Dedifferentiated amniotic fluid mesenchymal stem cell (primary cell): ENCODE data around the gene BIN1.

Source experiments
- DNase-seq: peaks from one replicate; pipeline ENCODE4 v3.0.0-alpha.2; 2016; ENCODE audit errors: extremely low spot score

Gene BIN1, protein sequence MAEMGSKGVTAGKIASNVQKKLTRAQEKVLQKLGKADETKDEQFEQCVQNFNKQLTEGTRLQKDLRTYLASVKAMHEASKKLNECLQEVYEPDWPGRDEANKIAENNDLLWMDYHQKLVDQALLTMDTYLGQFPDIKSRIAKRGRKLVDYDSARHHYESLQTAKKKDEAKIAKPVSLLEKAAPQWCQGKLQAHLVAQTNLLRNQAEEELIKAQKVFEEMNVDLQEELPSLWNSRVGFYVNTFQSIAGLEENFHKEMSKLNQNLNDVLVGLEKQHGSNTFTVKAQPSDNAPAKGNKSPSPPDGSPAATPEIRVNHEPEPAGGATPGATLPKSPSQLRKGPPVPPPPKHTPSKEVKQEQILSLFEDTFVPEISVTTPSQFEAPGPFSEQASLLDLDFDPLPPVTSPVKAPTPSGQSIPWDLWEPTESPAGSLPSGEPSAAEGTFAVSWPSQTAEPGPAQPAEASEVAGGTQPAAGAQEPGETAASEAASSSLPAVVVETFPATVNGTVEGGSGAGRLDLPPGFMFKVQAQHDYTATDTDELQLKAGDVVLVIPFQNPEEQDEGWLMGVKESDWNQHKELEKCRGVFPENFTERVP

DNA sequence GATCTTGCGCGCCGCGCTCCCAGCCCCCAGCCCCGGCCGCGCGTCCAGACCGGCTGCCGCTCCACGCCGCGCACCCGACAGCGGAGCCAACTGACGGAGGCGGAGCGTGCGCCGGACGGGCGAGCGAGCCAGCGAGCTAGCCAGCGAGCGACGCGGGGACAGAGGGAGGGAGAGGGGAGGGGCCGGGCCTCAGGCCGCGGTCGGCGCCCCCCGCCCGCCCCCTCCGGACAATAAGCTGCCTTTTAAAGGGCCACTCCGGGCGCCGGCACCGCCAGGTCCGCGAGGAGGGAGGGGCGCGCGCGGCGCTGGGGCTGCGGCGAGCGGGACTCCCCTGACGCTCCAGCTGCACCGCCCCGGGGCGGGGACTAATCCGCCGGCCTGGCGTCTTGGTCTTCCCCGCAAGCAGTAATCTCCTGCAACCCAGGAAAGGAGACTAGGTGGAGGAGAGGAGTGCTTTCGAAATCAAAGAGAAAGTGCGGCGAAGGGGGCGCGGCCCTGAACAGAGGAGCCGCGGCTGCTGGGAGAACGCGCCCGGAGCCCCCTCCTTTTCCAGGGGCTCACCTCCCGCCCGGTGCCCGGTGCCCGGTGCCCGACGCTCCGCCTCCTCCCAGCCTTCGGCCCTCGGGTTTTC is at the start of gene BIN1:
Gene BIN1 (minus strand): TSS at position 164 of the 631 bp plus-strand sequence. CDS start 211 bp downstream, outside the sequence.
- DNase-seq = peak; percentile 63

DNA sequence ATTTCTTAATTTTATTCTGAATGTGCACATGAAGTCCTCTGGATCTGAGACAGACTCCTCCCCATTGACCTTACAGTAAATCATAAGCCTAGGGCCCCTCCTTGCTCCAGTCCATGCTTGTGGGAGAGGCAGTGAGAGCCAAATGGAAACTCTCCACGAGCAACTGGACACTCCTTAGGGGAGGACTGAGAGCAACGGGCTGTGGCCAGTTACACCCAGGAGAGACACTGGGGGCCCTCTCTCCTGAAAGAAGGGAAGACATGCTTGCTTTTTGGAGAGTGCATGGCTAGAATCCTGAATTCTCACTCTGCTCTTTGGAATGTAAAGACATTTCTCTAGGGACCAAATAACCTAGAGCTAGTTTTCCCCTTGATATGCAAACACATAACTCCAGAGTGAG is 49.0 kb upstream of the BIN1 start:
- DNase-seq = peak; percentile 58

DNA sequence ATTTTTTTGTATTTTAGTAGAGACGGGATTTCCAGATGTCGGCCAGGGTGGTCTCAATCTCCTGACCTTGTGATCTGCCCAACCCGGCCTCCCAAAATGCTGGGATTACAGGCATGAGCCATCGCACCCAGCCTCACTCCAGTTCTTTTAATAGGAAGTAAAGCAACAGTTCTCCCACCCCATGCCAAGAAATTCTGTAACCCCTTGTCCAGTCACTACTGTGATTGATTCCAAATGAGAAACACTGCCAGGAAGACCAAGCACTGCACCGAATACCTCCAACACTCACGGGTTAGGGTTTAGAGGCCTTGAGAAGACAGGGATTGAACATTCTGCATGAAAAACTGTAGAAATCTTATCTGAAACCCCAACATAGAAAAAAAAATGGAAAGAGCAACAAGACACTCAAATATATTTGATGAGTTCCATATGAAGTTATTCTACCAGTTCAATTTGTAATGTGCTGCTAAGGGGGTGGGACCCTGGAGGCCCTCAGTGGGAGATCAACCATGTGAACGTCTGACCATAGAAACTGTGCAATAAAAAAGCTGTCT is 48.2 kb upstream of the BIN1 start:
- no peak for DNase-seq

DNA sequence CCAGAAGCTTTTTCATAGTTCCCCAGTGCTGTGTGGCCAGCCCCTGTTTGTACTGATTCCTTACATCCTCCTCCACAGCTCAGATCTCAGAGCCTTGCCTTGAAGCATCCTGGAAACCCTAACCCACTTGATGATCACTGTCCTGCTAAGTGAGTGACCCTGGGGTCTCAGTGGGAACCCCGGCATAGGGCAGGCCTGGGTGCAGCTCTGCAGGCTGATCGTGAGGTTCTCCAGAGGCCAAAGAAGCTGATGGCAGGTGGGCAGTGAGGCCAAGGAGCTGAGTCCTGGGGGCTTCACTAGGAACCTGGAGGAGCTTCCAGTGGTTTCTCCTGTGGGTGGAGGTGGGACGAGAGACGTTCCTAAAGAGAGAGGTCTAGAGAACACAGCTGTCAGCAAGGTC is 47.4 kb upstream of the BIN1 start:
- DNase-seq = no peak

DNA sequence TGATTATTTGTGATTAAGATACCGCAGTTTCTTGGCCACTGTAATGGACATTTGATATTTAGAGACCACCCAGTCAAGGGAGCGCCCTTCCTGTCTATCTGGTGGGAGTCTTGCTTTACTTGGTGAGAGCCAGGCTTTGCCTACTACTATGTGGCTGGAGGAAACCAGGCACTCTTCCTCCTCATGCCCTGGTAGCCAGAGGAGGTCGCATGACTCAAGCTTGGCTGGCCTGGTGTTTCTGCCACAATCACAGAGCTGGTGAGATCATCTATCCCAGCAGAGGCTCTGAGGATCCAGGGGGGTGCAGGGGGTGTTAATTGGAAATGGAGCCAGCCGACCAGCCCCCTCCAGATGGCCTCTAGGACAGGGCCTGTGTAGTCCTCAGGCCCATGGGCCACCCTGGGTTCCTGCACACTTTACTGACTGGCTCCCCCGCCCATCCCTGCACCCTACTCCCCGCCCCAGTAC is 46.8 kb upstream of the BIN1 start:
- DNase-seq = peak; percentile 62

DNA sequence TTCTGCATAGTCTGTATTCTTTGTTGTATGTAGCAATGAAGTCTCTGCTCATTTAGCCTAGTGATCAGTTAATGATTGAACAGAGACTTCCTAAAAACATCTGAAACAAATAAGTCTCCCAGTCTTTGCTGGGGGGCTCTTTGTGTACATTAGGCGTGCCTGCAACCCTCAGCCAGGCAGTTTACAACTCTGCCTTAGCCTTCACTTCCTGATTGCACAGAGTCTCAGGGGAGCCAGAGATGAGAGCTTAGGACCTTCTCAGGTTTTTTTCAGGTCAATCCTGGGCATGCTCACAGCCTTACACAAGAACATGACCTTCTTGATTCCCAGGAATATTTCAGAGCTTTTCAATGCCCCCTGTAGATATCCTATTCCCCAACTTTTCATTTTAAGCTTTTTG is 44.0 kb upstream of the BIN1 start:
- DNase-seq = no peak

DNA sequence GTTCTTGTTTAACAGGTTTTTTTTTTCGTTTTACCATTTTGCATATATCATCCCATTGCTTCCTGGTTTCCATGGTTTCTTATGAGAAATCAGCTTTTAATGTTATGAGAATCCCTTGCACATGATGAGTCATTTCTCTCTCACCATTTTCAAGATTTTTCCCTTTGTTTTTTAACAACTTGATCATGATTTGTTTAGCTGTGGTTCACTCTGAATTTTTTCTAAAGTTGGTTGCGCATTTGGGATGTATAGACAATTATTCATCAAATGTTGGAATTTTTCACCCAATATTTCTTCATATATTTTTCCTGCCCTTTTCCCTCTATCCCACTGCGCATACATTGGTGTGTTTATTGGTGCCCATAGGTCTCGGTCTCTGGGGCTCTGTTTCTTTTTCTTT is 42.4 kb upstream of the BIN1 start:
- peak; percentile 91 for DNase-seq

DNA sequence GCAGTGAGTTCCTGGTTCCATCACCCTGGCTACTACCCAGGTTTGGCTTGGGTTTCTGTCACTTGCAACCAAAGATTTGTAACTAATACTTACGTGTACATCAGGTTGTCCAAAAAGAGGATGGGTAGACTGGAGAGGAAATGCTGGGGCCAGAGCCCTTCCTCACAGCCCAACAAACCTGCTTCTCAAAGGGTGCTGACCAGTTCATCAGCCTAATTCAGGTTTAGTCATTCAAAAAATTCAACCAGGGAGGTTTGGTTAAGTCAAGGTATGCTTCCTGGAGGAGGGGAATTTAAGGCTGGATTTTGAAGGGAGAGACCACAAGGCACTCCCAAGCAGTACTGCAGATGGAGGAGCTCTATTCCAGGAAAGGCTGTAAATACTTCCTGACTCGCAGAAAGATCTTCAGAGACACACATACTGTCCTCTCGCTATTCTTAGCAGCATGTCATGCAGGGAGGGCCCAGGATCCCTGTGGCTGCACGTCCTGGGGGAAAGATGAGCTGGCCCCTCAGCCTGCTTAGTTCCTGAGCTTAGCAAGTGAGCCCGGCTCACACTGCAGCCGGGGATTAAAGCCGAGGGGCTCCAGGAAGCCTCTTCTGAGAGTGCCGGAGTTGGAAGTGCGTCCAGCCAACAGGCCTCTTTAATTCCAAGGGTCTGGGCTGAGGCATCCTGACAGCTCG is 40.0 kb upstream of the BIN1 start:
- no peak for DNase-seq

DNA sequence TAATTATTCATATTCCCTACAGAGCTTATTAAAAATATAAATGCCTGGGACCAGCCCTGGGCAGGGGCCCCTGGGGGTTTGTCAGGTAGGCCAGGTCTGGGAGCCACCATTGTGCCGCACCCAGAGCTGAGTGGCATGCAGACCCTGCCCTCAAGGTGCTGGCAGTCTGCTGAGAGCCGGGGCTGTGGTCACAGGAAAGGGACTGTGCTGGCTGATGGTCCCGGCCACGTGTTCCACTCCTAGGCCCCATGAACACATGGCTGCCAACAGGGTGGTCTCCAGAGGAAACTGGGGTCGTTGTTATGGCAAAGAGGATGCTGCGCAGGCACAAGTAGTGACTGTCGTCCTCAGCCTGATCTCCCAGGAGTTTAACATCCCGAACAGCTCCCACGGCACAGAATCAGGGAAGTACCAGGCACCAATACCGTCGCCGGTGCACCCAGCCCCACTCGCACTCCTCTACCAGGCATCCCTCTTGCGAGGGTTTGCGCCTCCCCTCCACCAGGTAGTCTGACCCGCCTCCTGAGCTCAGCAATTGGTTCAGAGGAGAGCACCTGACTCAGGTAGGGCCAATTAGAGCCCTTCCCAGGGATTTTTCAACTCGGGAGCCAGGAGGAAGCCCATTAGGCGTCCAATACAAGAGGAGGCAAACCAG is 39.2 kb upstream of the BIN1 start:
- no peak for DNase-seq

DNA sequence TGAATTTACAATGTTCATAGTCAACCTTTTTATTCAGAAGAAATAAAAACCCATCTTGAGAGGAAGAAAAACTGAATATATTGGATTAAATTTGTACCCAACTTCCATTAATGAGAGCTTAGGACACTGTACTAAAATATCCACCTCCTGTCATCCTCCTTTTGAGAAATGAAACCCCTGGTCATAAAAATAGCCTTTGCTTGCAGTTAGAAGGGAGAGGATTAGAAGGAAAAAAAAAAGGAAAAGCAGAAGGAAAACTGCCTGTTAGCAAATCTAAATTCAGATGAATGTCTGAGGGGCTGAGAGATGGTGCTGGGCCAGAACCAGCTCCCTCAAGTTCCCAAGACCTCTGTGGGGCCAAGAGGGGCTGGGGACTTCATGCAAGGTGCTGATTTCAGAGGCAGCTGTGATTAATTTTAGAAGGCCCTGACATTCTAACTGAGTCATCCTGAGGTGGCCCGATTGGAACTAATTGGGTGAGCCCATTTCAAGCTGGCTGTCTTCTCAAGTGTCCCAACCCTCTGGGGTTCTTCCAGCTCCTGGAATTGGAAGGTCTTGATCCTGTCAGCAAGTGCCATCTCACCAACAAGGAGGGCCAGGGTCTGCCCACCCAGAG is 38.4 kb upstream of the BIN1 start:
- peak; percentile 24 for DNase-seq

DNA sequence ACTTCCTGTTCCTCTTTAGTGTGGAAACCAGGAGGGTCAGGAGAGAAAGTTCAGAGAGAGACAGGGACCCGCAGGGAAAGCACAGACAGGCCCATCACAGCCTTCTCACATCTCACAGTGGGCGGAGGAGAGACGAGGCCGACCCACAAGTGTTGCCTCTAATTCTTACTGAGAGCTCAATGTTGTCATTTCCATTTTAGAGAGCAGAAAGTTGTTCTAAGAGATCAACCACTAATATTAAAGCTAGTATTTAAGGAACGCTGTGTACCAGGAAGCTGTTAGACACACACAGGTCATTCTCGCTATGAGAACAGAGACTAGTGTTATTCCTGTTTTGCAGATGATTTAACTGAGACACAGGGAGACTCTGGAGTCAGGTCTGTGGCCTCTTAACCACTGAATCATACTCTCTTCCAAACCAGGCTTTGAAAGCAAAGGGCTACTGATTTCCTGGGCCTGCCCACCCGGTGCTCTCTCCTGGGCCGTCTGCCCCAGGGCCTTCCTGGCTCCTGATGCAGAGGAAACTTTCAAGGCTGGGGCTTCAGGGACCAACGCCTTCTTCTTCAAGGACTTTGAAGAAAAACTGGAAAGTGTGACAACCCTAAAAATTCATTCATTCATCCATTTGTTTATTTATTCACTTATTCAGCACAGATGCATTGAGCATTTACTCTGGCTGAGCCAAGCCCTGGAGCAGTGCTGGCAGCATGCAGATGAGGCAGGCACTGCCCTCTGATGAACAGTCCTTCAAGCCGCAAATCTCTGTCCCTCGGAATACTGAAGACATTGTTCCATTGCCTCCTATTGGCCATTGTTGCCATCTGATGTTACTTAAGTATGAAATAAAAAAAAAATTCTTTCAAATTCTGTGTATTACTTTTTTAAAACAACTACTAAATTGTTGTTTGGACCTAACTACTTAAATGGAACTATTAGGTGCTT is 37.2 kb upstream of the BIN1 start:
- DNase-seq = peak; percentile 61

DNA sequence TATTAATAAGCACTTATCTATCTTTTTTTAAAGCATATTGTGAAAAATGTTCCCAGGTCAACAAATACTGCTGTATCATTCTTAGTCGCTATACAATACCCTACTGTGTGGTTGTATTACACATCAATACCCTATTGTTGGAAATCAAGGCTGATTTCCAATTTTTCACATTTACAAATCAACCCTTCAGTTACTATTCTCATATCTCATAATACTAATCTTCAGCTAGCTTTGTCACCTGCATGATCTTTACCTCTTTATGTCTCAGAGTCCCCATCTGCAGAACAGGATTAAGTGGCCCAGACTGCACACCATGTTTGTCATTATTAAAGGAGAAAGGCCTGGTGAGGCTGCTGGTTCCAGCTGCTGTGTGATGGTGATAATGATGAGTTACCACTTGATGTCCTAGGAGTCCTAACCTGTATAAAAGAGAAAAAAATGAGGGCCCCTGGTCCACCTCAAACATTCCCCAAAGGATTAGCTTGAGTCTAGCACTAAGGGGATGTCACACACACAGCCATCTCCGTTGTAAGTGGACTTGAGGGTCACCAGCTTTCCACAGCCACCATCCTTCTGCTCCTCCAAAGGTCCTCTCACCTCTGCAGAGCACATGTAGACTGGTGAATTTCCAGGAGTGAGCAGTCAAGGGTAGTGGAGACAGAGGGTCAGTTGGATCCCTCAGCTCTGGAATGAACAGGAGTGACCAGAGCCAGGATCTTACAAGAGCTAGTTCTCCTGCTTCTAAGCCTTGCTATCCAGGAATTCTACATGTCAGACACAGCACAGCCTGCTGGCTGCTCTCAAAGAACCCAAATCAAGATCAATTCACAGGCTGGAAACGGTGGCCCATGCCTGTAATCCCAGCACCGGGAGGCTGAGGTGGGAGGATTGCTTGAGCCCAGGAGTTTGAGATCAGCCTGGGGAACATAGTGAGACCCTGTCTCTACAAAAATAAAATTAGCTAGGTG is 36.0 kb upstream of the BIN1 start:
- DNase-seq = no peak

DNA sequence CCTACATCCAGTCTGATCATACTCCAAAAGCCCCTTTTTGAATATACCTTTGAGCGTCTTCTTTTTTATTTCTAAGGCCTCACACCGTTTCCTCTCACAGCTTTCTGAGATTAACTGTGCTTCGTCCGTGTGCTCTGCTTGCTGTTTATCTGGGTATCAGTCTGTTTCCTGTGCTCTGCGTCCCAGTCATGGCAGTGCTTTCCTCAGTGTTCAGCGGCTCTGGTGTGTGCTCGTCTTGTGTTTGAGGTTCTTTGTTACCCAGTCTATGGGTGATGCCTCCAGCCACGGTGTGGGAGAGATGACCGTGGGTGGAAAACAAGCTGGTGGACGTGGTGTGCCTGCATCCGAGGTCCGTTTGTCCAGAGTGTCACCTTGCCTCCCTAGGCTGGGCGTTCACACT is 33.6 kb upstream of the BIN1 start:
- DNase-seq = no peak

DNA sequence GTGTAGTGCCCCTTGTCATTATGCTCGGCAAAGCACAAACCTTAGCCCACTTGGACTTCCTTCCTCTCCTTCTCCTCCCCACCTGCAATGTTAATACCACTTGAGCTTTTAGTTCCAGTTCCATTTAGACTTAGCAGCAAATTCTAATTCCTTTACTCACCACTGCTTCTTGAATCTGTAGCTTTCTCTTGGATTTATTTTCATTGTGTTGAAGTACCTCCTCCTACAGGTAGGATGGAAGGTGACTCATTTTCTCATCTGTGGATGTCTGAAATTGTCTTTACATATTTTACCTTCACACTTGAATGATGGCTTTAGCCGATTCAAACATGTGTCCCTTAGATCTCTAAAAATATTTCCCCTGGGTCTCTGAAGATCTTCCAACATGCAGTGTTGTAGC is 32.8 kb upstream of the BIN1 start:
- no peak for DNase-seq

DNA sequence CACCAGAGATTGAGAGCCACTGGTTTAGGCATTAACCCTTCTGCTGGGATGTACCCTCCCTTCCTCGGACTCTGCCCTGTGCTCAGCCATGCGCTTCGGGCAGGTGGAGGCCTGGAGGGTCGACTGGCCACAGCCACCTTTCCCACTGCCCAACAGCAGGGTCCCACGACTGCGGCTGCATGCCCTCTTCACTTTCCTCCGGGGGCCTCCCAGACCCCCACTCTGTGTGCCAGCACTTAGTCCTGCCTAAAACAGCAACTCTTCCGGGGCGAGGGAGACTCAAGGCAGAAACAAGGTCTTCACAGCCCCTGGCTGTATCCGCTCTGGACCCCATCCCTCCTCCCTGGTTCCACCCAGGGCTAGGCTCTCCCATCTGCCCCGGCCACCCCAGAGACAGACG is 31.3 kb upstream of the BIN1 start:
- DNase-seq = no peak

DNA sequence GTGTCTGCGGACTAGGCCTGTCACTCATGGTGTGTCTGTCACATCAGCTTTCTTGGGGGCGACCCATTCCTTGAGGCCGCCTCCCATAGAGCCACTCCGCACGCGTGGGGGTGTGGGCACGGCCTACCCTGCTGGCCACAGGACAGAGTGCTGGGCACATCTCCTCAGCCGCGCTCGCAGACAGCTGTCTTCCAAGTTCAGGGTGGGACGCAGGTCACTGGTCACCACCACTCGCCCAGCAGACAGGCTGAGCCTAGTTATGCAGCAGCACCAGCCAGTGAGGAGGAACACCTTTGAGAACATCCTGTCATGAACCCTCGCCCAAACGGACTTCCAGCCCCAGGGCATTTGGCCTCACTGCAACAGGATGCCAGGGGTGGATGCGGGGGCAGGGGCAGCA is 30.8 kb upstream of the BIN1 start:
- DNase-seq = no peak

DNA sequence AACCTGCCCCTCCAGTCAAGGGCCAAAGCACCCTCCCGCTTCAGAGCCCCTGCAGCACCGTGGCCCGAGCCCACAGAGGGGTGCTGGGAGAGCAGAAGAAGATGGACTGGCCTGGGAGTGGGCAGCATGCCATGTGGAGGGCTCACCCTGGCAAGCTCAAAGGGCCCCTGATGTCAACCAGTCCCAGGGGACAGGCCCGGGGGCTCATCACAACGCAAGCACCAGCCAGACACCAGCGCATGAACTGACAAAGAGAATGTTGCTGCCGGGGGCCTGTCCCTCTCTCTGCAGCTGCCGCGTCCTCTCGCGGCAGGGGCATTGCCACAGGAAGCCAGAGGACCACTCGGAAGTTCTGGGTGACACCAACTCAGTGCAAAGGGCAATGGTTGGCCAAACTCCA is 30.3 kb upstream of the BIN1 start:
- no peak for DNase-seq
